Esophagus squamous epithelium (tissue), 4 donors: ENCODE results near the gene LAMTOR4.

Experiments used
- CTCF ChIP-seq, 6 experiments: fragments of 450-650 bp in 4 of 6; fragments of 200-600 bp in 2 of 6; sonication (generic) in 2 of 6; IDR thresholded peaks; one replicate each; pipeline ENCODE4 v1.5.1; 2016 to 2019; ENCODE audit warnings: antibody characterized with exemption in 6 of 6, mild to moderate bottlenecking in 4 of 6, moderate library complexity in 4 of 6
- POLR2A ChIP-seq, 4 donors: fragments of 450-650 bp; IDR thresholded peaks; one replicate each; pipeline ENCODE4 v1.6.1; 2017; ENCODE audit warnings: antibody characterized with exemption in 4 of 4, mild to moderate bottlenecking in 4 of 4, moderate library complexity in 3 of 4

GRCh38 chr7:100148559-100149328, at the start of gene LAMTOR4:
- TF ChIP-seq CTCF (IDR thresholded peaks at IDR 0.05) (no peak), POLR2A (IDR thresholded peaks at IDR 0.05) (peak in 3 of 4 donors; percentile 44 to 92 (median 79))
